ENCODE results near the gene ZC3H7A.
"Not testable (repeated sequence)": the region's sequence is repeated elsewhere in the genome, so short reads cannot be mapped to it uniquely, and the experiment has no call there.

The ZC3H7A gene

DNA sequence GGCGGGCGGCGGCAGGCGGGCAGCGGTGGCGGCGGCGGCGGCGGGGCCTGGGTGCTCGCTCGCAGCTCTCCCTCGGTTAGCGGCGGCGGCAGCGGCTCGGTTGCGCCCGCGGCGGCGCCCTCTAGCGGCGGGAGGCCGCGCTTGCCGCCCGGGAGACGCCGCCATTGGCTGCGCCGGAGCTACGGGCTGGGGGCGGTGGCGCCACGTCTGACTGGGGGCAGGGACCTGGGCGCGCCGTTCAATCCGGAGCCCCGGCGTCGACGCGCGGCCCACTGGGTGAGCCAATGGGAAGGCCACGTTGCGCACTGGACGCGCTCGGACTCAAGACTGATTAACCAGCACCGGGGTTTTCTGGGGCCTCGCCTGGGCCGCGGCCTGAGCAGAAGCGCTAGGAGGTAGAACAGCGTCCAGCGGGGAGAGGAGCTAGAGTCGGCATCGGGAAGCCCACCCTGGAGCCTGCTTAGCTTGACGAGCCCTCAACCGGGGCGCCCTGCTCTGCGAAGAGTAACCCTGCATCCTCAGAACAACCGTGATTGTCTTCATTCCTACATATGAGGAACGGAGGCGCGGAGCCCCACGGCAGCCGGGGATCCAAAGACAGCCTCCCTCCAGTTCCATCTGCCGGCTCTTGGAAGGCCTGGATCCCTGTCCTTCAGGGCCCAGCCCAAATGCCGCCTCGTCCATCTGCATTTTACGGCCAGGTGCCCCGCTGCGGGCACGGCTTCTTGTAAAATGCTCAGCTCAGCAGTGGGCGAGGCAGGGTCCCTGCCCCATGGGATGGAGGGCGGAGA, at the start of gene ZC3H7A:
Gene ZC3H7A, minus strand, starts transcription at position 93 of the 791 bp plus-strand sequence. CDS start 14,904 bp downstream, outside the sequence.
- DNase-seq (ENCODE audit: low read depth), result peak; percentile 86

- DNase-seq (ENCODE audit: low read depth), result no peak
These were observed 47.4 kb upstream of the ZC3H7A start for GRCh38 chr16:11844499-11844898.

DNA sequence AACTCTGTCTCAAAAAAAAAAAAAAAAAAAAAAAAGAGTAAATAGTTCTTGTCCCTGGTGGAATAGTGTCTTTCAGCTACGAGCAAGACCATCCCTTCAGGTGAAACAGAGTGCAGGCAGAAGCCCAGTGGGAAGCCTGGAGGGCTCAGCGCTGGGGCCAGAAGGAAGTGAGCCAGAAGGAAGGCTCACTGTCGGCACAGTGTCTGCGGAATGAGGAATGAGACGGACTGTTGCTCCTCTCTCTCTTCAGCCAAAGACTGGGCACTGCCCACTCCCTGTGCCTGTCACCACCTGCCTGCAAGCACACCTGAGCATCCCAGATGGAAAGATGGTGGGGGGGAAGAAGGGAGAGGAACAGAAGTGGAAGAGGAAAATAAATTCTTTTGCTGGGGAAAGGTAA, 46.8 kb upstream of the ZC3H7A start:
- DNase-seq (ENCODE audit: low read depth), result no peak

DNA sequence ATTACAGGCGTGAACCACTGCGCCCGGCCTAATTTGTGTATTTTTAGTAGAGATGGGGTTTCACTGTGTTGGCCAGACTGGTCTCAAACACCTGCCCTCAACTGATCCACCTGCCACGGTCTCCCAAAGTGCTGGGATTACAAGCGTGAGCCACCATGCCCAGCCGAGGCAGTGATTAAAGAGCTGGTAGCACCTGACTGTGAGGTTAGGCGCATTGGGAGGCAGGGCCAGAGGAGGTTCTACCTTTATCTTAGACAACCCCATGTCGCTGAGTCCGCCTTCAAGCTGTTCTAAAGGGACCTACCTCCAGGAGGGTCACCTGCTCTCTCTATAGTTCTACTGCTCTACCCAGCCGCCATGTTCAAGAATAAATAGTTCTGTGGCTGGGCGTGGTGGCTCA, 46.1 kb upstream of the ZC3H7A start:
- no peak for DNase-seq (ENCODE audit: low read depth)

DNA sequence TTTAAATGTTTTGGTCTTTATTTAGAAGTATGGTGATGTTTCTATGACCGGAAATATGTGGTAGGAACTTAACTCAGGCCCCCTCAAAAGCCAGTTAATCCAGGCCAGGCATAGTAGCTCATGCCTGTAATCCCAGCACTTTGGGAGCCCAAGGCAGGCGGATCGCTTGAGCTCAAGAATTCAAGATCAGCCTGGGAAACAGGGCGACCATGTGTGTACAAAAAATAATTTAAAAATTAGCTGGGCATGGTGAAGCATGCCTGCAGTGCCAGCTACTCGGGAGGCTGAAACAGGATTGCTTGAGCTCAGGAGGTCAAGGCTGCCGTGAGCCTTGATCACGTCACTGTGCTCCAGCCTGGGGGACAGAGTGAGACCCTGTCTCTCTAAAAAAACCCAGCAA, 44.0 kb upstream of the ZC3H7A start:
- no peak for DNase-seq (ENCODE audit: low read depth)

- DNase-seq (ENCODE audit: low read depth), result no peak
These were observed 39.7 kb upstream of the ZC3H7A start for GRCh38 chr16:11836650-11837244.

DNA sequence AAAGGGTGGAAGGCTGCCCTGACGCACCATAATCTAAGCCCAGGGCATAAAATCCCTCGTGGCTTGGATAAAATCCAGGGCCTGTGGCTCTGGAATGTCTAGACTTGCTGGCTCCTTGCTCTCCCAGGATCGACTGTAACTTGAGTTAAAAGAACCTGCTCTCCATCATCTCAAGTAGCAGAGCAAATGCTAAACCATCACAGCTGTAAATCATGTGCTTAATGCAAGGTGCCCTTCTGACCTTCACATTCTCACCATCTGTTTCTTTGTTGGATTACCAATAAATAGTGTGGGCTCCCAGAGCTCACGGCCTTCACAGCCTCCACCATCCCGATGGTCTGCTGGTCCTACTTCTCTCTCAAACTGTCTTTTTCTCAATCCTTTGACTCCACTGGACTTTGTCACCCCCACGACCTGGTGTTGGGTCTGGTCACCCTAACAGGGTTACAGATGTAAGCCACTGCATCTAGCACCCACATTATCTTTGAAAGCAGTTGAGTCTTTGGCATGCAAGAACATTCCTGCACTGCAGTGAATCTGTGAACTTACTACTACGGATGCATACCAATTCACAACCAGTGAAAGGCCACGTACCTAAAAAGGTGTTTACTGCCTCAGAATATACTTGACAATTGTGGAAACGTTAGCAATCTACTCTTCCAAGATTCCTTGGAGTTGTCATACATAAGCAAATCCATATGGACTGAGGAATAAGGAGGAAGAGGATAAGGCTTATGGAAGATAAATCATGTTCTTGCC, 39.0 kb upstream of the ZC3H7A start:
- no peak for DNase-seq (ENCODE audit: low read depth)

DNA sequence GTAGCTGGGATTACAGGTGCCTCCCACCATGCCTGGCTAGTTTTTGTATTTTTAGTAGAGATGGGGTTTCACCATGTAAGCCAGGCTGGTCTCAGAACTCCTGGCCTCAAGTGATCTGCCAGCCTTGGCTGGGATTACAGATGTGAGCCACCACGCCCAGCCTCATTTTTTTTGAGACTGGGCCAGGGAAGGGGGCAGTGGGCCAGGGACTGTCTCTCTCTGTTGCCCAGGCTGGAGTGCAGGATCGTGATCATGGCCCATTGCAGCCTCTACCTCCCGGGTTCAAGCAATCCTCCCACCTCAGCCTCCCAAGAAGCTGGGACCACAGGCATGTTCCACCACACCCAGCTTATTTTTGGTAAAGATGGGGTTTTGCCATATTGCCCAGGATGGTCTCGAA, 38.3 kb upstream of the ZC3H7A start:
- DNase-seq (ENCODE audit: low read depth), result no peak

- no peak for DNase-seq (ENCODE audit: low read depth)
These were observed 37.1 kb upstream of the ZC3H7A start for GRCh38 chr16:11833951-11834695.

GRCh38 chr16:11828696-11829095, 31.6 kb upstream of the ZC3H7A start:
- DNase-seq (ENCODE audit: low read depth), result no peak

- DNase-seq (ENCODE audit: low read depth), result not testable (repeated sequence)
These were observed 28.6 kb upstream of the ZC3H7A start for GRCh38 chr16:11825520-11826165.

- DNase-seq (ENCODE audit: low read depth), result no peak
These were observed 27.3 kb upstream of the ZC3H7A start for GRCh38 chr16:11824362-11824761.

DNA sequence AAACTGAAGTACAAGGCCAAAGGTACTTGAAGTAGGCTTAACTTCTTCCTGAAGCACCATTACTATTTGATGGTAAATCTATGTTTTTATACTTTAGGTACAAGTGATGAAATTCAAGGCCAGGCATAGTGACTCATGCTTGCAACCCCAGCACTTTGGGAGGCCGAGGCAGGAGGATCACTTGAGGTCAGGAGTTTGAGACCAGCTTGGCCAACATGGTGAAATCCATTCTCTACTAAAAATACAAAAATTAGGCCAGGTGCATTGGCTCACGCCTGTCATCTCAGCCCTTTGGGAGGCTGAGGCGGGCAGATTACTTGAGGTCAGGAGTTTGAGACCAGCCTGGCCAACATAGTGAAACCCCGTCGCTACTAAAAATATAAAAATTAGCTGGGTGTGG, 26.6 kb upstream of the ZC3H7A start:
- DNase-seq (ENCODE audit: low read depth), result not testable (repeated sequence)

GRCh38 chr16:11819798-11820197, 22.7 kb upstream of the ZC3H7A start:
- no peak for DNase-seq (ENCODE audit: low read depth)

GRCh38 chr16:11818970-11819369, 21.9 kb upstream of the ZC3H7A start:
- not testable (repeated sequence) for DNase-seq (ENCODE audit: low read depth)

DNA sequence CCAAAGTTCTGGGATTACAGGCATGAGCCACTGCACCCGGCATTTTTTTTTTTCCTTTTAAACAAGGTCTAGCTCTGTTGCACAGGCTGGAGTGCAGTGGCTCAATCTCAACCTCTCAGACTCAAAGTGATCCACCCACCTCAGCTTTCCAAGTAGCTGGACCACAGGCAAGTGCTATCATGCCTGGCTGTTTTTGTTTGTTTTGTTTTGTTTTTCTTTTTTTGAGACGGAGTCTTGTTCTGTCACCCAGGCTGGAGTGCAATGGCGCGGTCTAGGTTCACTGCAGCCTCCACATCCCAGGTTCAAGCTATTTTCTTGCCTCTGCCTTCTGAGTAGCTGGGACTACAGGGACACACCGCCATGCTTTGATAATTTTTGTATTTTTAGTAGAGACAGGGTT, 19.1 kb upstream of the ZC3H7A start:
- DNase-seq (ENCODE audit: low read depth), result no peak

GRCh38 chr16:11814800-11815199, 17.7 kb upstream of the ZC3H7A start:
- not testable (repeated sequence) for DNase-seq (ENCODE audit: low read depth)

GRCh38 chr16:11806721-11807120, 9.7 kb upstream of the ZC3H7A start:
- DNase-seq (ENCODE audit: low read depth), result no peak

DNA sequence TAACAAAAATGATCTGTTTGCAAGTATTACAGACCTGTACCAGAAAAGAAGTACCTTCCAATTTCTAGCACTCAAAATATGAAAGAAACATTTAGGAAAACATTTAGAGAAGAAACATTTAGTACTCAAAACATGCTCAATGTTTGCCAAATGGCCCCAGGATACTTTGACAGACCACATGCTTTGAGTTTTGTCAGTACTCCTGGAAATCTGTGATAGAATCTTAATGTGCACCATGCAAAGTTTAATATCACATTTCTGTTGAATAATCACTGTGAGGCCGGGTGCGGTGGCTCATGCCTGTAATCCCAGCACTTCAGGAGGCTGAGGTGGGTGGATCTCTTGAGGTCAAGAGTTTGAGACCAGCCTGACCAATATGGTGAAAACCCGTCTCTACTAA, 8.5 kb upstream of the ZC3H7A start:
- DNase-seq (ENCODE audit: low read depth), result no peak

DNA sequence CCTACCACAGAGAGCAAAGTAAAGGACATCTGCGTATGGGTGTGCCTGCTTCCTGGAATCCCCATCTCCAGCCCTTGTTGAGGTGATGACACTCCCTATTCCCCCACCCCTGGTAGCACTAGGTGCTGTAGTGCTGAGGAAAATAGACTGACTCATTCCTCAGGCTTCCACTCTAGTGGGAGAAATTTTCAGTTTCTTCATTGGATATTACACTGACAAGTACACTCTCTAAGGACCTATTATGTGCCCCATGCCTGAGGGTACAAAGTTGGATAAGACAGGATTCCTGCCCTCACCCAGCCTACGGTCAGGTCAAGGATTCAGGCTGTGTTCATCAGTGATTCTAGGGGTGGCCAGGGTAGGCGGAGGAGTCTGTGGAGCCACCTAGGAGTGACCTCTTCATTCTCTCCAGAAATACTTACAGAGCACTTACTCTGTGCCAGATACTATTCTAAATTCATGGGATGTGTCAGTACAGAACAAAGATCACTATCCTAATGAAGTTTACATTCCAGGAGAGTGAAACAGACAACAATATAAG, 4.5 kb upstream of the ZC3H7A start:
- DNase-seq (ENCODE audit: low read depth), result no peak

- no peak for DNase-seq (ENCODE audit: low read depth)
These were observed 3.3 kb upstream of the ZC3H7A start for GRCh38 chr16:11800382-11800718.

All from stimulated activated CD8-positive, alpha-beta memory T cell treated with anti-CD3 and anti-CD28 coated beads, Interleukin-12 subunit alpha, Interleukin-12 subunit beta, amount 100 ng/mL, for 1 hour (primary cell).